IPS DF 6.9 (cell line): ENCODE results near the gene COQ3.

Experiments
- DNase-seq: peaks from one replicate; pipeline ENCODE4 v3.0.0-alpha.2; 2013; ENCODE audit warnings: low read depth, low spot score
- H3K27ac ChIP-seq: one replicate; pipeline ENCODE4 v1.5.1; 2013; ENCODE audit warnings: low read length, control low read depth
- H3K27me3 ChIP-seq: 2 replicates; pipeline ENCODE4 v1.6.1; 2013; ENCODE audit warnings: mild to moderate bottlenecking, low read length; ENCODE audit not compliant: control insufficient read depth, insufficient read depth
- H3K36me3 ChIP-seq: 2 replicates; pipeline ENCODE4 v1.6.1; 2013; ENCODE audit warnings: low read length; ENCODE audit not compliant: control insufficient read depth, insufficient read depth
- H3K4me1 ChIP-seq: 2 replicates; pipeline ENCODE4 v1.6.1; 2013; ENCODE audit warnings: low read length; ENCODE audit not compliant: control insufficient read depth, insufficient read depth
- H3K4me3 ChIP-seq: 2 replicates; pipeline ENCODE4 v1.5.1; 2013; ENCODE audit warnings: mild to moderate bottlenecking, low read length
- H3K9me3 ChIP-seq: 2 replicates; pipeline ENCODE4 v1.6.1; 2013; ENCODE audit warnings: low read length, inconsistent platforms; ENCODE audit not compliant: control insufficient read depth, insufficient read depth
- WGBS: extraction: QIAGEN DNeasy Blood & Tissue Kit; methylation state at CpG from one replicate; pipeline ENCODE4 v1.1.7; 2013; ENCODE audit warnings: mixed read lengths, missing lambda C conversion rate; ENCODE audit not compliant: insufficient read length, insufficient coverage; 5-methylcytosine and 5-hydroxymethylcytosine counted together

COQ3 gene

DNA sequence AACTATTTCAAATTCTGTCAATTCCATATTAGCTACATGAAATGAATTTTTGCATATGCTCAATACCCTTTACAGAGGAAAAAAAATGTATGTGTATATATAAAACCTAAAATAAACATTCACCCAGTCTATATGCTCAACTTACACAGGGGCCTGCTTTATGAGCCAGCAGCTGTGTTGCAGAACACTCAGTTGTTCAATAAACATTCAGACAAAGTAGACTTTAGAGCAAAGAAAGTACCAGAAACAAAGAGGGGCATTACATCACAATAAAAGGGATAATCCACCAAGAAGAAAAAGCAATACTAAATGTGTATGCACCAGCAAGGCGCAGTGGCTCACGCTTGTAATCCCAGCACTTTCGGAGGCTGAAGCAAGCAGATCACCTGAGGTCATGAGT is 9.5 kb downstream of the COQ3 start:
- no peaks in the 10 kb centered on the region for H3K27me3 ChIP-seq
- H3K4me3 ChIP-seq: no peak overlapping the region
- no peaks in the 10 kb centered on the region for H3K36me3 ChIP-seq
- no CpG with 5 or more reads among the region's 3 CpGs for WGBS
- H3K9me3 ChIP-seq: no peaks in the 10 kb centered on the region
- DNase-seq: no peak
- no peaks in the 10 kb centered on the region for H3K4me1 ChIP-seq
- H3K27ac ChIP-seq: no peak overlapping the region

DNA sequence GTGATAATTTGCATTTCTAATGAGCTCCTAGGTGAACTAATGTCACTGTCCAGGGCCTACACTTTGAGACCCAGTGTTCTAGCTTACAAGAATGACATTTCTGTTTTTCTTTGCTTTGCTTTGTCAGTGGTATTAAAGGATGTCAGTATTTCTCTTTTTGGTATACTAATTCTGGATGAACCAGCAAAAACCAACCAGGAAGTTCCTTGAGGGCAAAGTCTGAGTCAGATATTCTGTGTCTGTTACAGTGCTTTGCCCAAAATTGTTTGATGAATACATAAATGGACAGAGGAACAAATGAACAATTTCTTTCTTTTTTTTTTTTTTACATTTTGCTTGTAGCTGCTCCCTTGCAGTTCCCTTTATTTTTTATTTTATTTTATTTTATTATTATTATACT is 15.4 kb downstream of the COQ3 start:
- H3K27ac ChIP-seq: no peak overlapping the region
- H3K4me3 ChIP-seq: no peak overlapping the region

DNA sequence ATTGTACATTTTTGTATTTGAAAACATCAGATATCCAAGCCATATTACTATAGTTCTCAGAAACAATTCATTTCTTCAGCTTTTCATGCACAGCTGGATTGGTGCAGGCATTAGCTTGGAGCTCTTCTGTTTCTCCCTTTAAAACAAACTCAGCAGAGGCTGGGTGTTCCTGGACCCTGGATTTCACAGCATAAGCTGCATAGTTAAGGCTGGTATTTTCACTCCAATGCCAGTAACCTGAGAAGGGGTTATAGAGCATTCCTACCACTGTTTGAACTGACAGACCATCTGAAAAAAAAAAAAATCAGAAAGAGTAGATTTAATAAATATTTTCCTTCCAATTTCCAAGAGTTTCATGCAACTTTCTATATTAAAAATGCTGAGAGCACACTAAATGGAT is 24.5 kb downstream of the COQ3 start:
- no peaks in the 10 kb centered on the region for H3K27me3 ChIP-seq
- no peak overlapping the region for H3K27ac ChIP-seq
- H3K4me3 ChIP-seq: no peak overlapping the region
- DNase-seq: no peak
- no peaks in the 10 kb centered on the region for H3K36me3 ChIP-seq
- H3K9me3 ChIP-seq: no peaks in the 10 kb centered on the region
- H3K4me1 ChIP-seq: no peaks in the 10 kb centered on the region

More for the DNA sequence above, 15.4 kb downstream of the COQ3 start:
- H3K4me1 ChIP-seq: no peaks in the 10 kb centered on the region
- DNase-seq: no peak
- no peaks in the 10 kb centered on the region for H3K9me3 ChIP-seq
- no peaks in the 10 kb centered on the region for H3K36me3 ChIP-seq
- H3K27me3 ChIP-seq: no peaks in the 10 kb centered on the region

DNA sequence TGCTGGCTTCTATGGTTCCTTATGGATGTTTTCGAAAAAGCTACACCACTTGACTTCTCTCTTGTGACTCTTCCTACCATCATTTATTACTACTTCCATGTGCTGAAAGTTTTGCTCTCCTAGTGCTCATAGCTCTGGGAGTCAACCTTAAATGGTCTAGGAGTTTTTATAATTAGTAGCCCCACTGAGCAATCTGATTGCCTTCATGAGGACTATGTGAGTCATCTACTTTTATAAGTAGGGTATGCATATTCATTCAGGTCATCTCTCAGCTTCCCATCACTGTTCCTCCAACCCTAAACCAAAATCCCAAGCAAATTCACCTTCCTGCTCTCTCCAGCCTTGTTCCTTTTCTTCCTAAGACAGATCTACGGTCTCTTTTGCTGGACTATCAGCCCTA is 27.1 kb downstream of the COQ3 start:
- no CpG with 5 or more reads among the region's 2 CpGs for WGBS
- Histone ChIP-seq H3K27ac (no peak overlapping the region), H3K4me1 (no peaks in the 10 kb centered on the region), H3K9me3 (no peaks in the 10 kb centered on the region), H3K27me3 (no peaks in the 10 kb centered on the region), H3K4me3 (no peak overlapping the region), H3K36me3 (no peaks in the 10 kb centered on the region)
- DNase-seq: no peak

DNA sequence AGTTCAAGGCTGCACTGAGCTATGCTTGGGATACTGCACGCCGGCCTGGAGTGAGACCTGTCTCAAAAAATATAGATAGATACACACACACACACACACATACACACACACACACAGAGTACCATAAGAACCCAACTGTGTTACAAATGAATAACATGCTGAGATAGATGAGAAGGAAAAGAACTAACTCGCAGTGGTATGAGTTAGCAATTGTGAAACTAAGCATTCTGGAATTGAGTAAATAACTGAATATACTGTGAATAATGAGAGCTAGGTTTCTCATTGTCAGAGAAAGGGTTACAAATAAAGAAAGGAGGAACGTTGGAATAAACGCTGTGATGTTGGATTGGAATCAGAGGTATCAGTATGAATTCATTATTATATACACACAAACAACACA is 30.0 kb downstream of the COQ3 start:
- Histone ChIP-seq H3K9me3 (no peaks in the 10 kb centered on the region), H3K4me3 (no peak overlapping the region), H3K4me1 (no peaks in the 10 kb centered on the region), H3K27ac (no peak overlapping the region), H3K27me3 (no peaks in the 10 kb centered on the region), H3K36me3 (no peaks in the 10 kb centered on the region)
- DNase-seq: no peak
- no CpG with 5 or more reads among the region's 5 CpGs for WGBS

DNA sequence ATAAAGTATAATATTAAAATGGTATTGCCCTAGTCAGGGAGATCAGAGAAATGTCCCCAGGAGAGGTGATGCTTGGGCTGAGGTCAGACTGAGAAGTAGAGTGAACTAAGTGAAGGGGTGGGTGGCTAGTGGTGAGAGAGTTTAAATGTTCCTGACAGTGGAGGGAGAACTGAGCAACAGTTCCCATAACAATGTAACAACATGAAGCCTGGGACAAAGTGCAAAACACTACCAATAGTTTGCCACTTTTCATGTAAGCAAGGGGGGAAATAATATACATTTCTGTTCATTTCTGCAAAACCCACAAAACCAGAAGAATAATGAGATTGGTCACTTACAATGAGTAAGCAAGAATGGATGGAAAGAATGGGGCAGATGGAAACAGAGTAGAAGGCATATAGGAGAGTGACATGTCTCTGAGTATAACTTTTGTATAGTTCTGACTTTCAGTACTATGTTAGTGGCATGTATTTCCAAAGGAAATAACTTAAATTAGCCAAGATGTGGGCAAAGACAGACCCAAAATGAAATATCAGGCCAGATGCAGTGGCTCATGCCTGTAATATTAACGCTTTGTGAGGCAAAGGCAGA is 31.2 kb downstream of the COQ3 start:
- Histone ChIP-seq H3K4me1 (no peaks in the 10 kb centered on the region), H3K27me3 (no peaks in the 10 kb centered on the region), H3K4me3 (no peak overlapping the region), H3K36me3 (no peaks in the 10 kb centered on the region), H3K9me3 (no peaks in the 10 kb centered on the region), H3K27ac (no peak overlapping the region)
- WGBS: no CpG with 5 or more reads among the region's 1 CpG
- no peak for DNase-seq

DNA sequence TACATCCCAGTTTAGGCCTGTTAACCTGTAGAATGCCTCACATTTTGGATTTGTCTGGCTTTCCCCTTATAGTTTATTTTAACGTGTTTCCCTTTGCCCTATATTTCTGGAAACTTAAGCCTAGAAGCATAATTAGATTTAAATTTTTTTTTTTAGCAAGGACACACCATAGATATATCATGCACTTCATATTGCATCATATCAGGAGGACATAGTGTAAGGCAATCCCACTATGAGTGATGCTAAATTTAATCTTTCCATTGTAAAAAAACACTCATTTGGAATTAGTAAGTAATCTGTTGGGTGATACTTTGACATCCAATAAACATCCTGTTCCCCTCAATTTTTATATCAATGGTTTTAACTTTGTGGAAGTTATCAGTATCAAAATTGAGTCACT is 34.2 kb downstream of the COQ3 start:
- H3K4me1 ChIP-seq: no peaks in the 10 kb centered on the region
- WGBS: no CpG with 5 or more reads among the region's 1 CpG
- H3K36me3 ChIP-seq: no peaks in the 10 kb centered on the region
- H3K27ac ChIP-seq: no peak overlapping the region
- H3K9me3 ChIP-seq: no peaks in the 10 kb centered on the region
- no peak overlapping the region for H3K4me3 ChIP-seq
- DNase-seq: no peak
- no peaks in the 10 kb centered on the region for H3K27me3 ChIP-seq

DNA sequence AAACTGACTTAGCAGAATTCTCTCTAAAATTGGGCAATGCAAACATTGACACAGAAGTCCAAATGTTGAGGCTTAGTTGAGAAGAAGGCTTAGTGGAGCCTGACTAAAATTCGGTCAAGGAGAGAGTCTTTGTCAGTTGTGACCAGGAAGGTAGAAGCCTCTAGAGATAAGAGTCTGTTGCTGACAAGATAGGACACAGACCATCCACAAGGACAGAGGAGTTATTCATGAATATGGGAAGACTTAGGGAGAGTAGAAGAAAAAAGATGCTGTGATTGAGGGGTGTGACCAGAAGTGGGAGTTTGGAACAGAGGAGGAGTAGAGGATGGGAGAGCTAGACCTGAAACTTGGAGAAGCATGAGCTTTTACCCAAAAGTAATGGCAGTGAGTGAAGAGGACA is 37.4 kb downstream of the COQ3 start:
- H3K9me3 ChIP-seq: no peaks in the 10 kb centered on the region
- no peaks in the 10 kb centered on the region for H3K27me3 ChIP-seq
- no peaks in the 10 kb centered on the region for H3K36me3 ChIP-seq
- H3K4me1 ChIP-seq: no peaks in the 10 kb centered on the region
- H3K4me3 ChIP-seq: no peak overlapping the region
- no CpG with 5 or more reads among the region's 1 CpG for WGBS
- no peak for DNase-seq
- no peak overlapping the region for H3K27ac ChIP-seq

DNA sequence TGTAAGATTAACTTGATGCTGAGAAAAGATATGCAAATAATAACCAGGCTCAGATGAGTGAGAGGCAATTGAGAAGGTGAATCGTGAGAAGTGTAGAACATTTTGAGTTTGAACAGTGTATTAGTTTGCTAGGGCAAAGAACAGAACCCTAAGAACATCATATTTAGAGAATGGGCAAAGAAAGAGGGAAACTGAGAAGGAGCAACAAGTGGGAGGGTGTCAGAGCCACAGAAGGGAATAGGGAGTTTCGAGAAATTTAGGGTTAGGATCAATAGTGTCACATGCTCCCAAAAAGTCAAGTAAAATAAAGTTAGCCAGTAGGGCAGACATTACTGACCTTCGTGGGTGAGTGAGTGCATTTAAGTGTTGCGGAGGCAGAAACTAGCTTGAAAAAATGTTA is 39.0 kb downstream of the COQ3 start:
- no CpG with 5 or more reads among the region's 4 CpGs for WGBS
- no peak overlapping the region for H3K4me3 ChIP-seq
- no peaks in the 10 kb centered on the region for H3K36me3 ChIP-seq
- no peak for DNase-seq
- peaks cover 5% of the 10 kb centered on the region for H3K4me1 ChIP-seq
- H3K27me3 ChIP-seq: no peaks in the 10 kb centered on the region
- H3K27ac ChIP-seq: no peak overlapping the region
- no peaks in the 10 kb centered on the region for H3K9me3 ChIP-seq

DNA sequence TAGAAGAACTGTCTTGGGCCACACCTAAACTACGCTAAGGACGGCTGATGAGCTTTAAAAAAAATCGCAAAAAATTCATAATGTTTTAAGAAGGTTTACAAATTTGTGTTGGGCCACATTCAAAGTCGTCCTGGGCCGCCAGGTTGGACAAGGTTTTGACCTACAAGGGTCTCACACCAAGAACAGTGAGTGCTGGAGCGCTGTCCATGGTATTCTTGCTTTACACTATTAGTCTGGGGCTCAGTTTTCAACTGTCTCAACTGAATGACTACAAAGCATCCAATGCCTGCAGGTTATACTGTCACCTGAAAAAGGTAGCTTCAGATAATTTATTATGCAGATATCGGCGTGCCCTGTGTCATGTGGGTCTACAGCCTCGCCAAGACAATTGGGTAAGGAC is 40.9 kb downstream of the COQ3 start:
- Histone ChIP-seq H3K4me1 (peaks cover 7% of the 10 kb centered on the region), H3K4me3 (no peak overlapping the region), H3K9me3 (no peaks in the 10 kb centered on the region), H3K27me3 (no peaks in the 10 kb centered on the region), H3K36me3 (no peaks in the 10 kb centered on the region), H3K27ac (no peak overlapping the region)
- no peak for DNase-seq
- no CpG with 5 or more reads among the region's 9 CpGs for WGBS

DNA sequence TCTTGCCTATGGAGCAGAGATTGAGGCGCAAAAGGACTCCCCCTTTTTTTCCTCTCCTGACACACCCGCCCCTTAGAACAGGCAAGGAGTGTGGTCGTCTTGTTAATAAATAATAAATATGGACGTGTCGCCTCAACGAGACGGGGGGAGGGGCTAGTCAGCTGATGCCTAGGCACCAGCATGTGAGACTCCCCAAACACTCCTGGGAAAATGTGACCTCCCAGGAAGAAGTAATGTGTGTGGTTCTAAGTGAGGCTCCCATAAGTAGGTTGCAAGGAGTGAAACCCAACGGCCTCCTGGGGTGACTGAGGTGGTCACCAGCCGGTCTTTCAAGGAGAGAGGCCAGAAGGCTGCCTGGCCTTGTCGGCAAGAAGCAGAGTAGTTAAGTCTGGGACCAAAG is 43.4 kb downstream of the COQ3 start:
- Histone ChIP-seq H3K36me3 (no peaks in the 10 kb centered on the region), H3K4me3 (no peak overlapping the region; the same call in 1 of the 2 replicates), H3K27ac (no peak overlapping the region), H3K27me3 (no peaks in the 10 kb centered on the region), H3K9me3 (no peaks in the 10 kb centered on the region), H3K4me1 (peaks cover 7% of the 10 kb centered on the region)
- WGBS: no CpG with 5 or more reads among the region's 10 CpGs
- DNase-seq: no peak
